D721Med (cell line): ENCODE results near the gene HYAL2.

Experiments
- DNase-seq: peaks from one replicate; pipeline ENCODE4 v3.0.0; 2011; ENCODE audit warnings: low spot score; ENCODE audit not compliant: insufficient read length
- FAIRE-seq: peaks from 2 replicates; lab custom pipeline; 2011; peaks lifted over from hg19 to GRCh38; lab: Jason Lieb, UNC
- CTCF ChIP-seq: IDR thresholded peaks from 2 replicates; pipeline ENCODE4 v1.5.1; 2012; ENCODE audit warnings: mild to moderate bottlenecking, control low read depth; ENCODE audit not compliant: insufficient read depth; ENCODE audit errors: missing control alignments

The HYAL2 gene

GRCh38 chr3:50327943-50328691, 5.6 kb upstream of the HYAL2 start, which contains the start of gene TUSC2:
Gene TUSC2, minus strand, starts transcription at chr3:50328223. Its CDS starts 124 bp downstream, at chr3:50328099.
- no peak for FAIRE-seq
- no peak for TF ChIP-seq CTCF
- peak; percentile 100 for DNase-seq

- FAIRE-seq (no peak), DNase-seq (no peak)
- no peak for TF ChIP-seq CTCF
Measured at GRCh38 chr3:50327129-50327528, 4.6 kb upstream of the HYAL2 start.

GRCh38 chr3:50326182-50326541, 3.6 kb upstream of the HYAL2 start:
- no peak for TF ChIP-seq CTCF
- DNase-seq, result no peak
- no peak for FAIRE-seq

GRCh38 chr3:50325497-50326181, 3.1 kb upstream of the HYAL2 start:
- no peak for TF ChIP-seq CTCF
- DNase-seq (no peak), FAIRE-seq (no peak)

- no peak for TF ChIP-seq CTCF
- no peak for DNase-seq
- no peak for FAIRE-seq
Measured at GRCh38 chr3:50325113-50325480, 2.6 kb upstream of the HYAL2 start.

- DNase-seq (peak; percentile 77), FAIRE-seq (no peak)
- peak; percentile 68 for TF ChIP-seq CTCF
Measured at GRCh38 chr3:50324351-50325112, 2.0 kb upstream of the HYAL2 start.
